Thyroid gland (tissue), 4 donors: Measurements from ENCODE around the gene RPS27L. TPM values are rescaled to one million over a fixed set of nuclear protein-coding genes. Genes with fewer than 3 reads are reported as not detected.

ENCODE experiments used
- DNase-seq, 2 donors: peaks; one replicate each; pipeline ENCODE4 v3.0.0-alpha.2; 2019
- H3K27ac ChIP-seq, 3 donors: fragments of 200-600 bp; sonication (generic); 1 replicate in 2 of 3; 2 replicates in 1 of 3; pipeline ENCODE4 v1.5.1; 2016 to 2019; ENCODE audit warnings: mild to moderate bottlenecking in 1 of 3, moderate library complexity in 1 of 3
- H3K27me3 ChIP-seq: fragments of 200-600 bp; sonication (generic); one replicate; pipeline ENCODE4 v1.5.1; 2019
- H3K36me3 ChIP-seq, 2 donors: fragments of 200-600 bp; sonication (generic); one replicate each; pipeline ENCODE4 v1.5.1; 2016 to 2019
- H3K4me1 ChIP-seq, 2 donors: fragments of 200-600 bp; sonication (generic); one replicate each; pipeline ENCODE4 v1.5.1; 2017 to 2019
- H3K4me3 ChIP-seq, 3 donors: fragments of 200-600 bp; sonication (generic); replicated peaks in 1 of 3; 1 replicate in 2 of 3; 2 replicates in 1 of 3; pipeline ENCODE4 v1.5.1; 2016; ENCODE audit warnings: mild to moderate bottlenecking in 1 of 3
- H3K9me3 ChIP-seq: fragments of 200-600 bp; sonication (generic); one replicate; pipeline ENCODE4 v1.5.1; 2017
- POLR2A ChIP-seq, 2 donors: fragments of 450-650 bp; IDR thresholded peaks; one replicate each; pipeline ENCODE4 v1.6.1; 2017; ENCODE audit warnings: antibody characterized with exemption in 2 of 2, mild to moderate bottlenecking in 2 of 2, moderate library complexity in 1 of 2
- WGBS, 2 donors: methylation state at CpG; one replicate each; pipeline ENCODE4 v1.1.5; 2017; 5-methylcytosine and 5-hydroxymethylcytosine counted together
- intact Hi-C: fragments of 100-400 bp; cut with DNase I; formaldehyde crosslinking; loops from one replicate; pipeline ENCODE4 v1.15.1; 2023
- total RNA-seq, 4 donors: library from RNA; depleted of rRNA; stranded (reverse); fragments of >200 nt; gene quantifications; one replicate each; pipeline ENCODE4 v1.2.3, GENCODE V29; 2016
- TF ChIP-seq, protein P1 (sequence below), 6 experiments: fragments of 200-600 bp in 3 of 6; fragments of 450-650 bp in 3 of 6; sonication (generic) in 3 of 6; IDR thresholded peaks; one replicate each; pipeline ENCODE4 v1.5.1; 2016 to 2019; ENCODE audit warnings: antibody characterized with exemption in 6 of 6, mild to moderate bottlenecking in 2 of 6, inconsistent platforms in 1 of 6, moderate library complexity in 1 of 6

Gene RPS27L
- total RNA-seq, 4 donors from 2014 or later = 38.6 to 126 (median 88.9) TPM

DNA sequence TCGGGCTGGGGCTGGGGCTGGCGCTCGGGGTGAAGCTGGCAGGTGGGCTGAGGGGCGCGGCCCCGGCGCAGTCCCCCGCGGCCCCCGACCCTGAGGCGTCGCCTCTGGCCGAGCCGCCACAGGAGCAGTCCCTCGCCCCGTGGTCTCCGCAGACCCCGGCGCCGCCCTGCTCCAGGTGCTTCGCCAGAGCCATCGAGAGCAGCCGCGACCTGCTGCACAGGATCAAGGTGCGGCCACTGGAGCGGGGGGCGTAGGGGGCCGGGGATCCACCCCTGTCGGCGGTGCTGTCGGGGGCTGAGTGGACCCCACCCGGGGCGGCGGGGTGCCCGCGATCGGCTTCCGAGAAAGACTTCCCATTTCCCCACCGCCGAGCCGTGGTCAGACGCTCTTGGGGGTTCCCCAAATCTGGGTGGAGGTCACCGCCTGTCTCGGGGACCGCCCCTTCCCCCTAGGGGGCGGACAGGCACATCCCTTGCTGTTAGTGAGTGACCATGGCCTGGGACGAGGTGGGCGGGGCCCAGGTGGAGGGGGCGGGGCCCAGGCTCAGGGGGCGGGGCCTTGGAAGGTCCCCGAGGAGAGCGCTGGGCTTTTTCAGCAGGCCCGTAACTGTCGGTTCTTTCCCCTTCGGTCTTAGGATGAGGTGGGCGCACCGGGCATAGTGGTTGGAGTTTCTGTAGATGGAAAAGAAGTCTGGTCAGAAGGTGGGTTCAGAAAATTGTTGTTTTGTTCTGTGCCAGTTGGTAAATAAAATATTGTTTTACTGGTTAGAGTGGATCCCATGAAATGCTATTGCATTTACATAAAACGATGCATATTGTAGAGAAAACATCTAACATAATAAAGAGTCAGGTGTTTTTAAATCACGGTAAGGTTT, 35.0 kb downstream of the RPS27L start:
- Histone ChIP-seq H3K9me3 (no peaks in the 10 kb centered on the region), H3K4me1 (peaks cover 0 to 6% of the 10 kb centered on the region in 2 donors), H3K4me3 (peak overlapping the region; percentile 86 to 94 (median 92)), H3K36me3 (peaks cover 0 to 1% of the 10 kb centered on the region in 2 donors), H3K27ac (peak overlapping the region; percentile 71 to 93 (median 79)), H3K27me3 (no peaks in the 10 kb centered on the region)
- peak; percentile 89 to 91 for DNase-seq
- TF ChIP-seq POLR2A (IDR thresholded peaks at IDR 0.05) = no peak
- TF ChIP-seq, protein P1, sequence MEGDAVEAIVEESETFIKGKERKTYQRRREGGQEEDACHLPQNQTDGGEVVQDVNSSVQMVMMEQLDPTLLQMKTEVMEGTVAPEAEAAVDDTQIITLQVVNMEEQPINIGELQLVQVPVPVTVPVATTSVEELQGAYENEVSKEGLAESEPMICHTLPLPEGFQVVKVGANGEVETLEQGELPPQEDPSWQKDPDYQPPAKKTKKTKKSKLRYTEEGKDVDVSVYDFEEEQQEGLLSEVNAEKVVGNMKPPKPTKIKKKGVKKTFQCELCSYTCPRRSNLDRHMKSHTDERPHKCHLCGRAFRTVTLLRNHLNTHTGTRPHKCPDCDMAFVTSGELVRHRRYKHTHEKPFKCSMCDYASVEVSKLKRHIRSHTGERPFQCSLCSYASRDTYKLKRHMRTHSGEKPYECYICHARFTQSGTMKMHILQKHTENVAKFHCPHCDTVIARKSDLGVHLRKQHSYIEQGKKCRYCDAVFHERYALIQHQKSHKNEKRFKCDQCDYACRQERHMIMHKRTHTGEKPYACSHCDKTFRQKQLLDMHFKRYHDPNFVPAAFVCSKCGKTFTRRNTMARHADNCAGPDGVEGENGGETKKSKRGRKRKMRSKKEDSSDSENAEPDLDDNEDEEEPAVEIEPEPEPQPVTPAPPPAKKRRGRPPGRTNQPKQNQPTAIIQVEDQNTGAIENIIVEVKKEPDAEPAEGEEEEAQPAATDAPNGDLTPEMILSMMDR (IDR thresholded peaks at IDR 0.05) = peak in 4 of 6 experiments; percentile 21 to 27 (median 24)
- 4 to 5% methylated on average over 17 to 18 of the region's 59 CpGs for WGBS, 2 donors
- intact Hi-C loops = no loop called here

- Histone ChIP-seq H3K27me3 (no peaks in the 10 kb centered on the region), H3K36me3 (no peaks in the 10 kb centered on the region), H3K4me3 (peak within 1 kb of the TSS; percentile 86 to 94 (median 92)), H3K27ac (peak within 1 kb of the TSS; percentile 71 to 93 (median 79)), H3K9me3 (no peaks in the 10 kb centered on the region), H3K4me1 (peaks cover 0 to 6% of the 10 kb centered on the region in 2 donors)
- intact Hi-C loops = no loop called here
- TF ChIP-seq POLR2A (IDR thresholded peaks at IDR 0.05) = peak; percentile 49 to 84
- TF ChIP-seq, protein P1 (IDR thresholded peaks at IDR 0.05) = no peak
- DNase-seq = peak; percentile 87 to 89
- 1 to 3% methylated on average over 24 to 29 of the region's 40 CpGs for WGBS, 2 donors
Measured at GRCh38 chr15:63121382-63122001, 35.8 kb downstream of the RPS27L start, which contains the start of gene LACTB. TSS of gene LACTB (plus strand) at chr15:63121861. CDS start at chr15:63121872, 11 bp downstream.

DNA sequence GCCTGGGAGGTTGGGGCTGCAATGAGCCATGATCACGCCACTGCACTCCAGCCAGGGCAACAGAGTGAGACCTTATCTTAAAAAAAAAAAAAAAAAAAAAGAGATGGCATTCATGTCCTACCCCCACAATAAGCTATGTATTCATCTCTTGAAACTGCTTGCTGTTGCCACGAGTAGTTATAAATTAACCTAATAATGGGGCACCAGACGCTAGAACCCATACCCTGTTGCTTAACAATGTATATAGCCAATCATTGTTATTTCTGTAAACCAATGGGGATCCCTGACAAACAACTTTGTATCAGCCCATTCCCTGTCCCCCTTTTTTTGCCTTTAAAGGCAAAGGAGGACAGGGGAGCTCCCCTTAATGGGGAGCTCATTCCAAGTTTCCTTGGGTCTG, 38.4 kb downstream of the RPS27L start:
- Histone ChIP-seq H3K27ac (no peak overlapping the region), H3K9me3 (no peaks in the 10 kb centered on the region), H3K4me1 (peaks cover 0 to 6% of the 10 kb centered on the region in 2 donors), H3K36me3 (no peaks in the 10 kb centered on the region), H3K4me3 (no peak overlapping the region), H3K27me3 (no peaks in the 10 kb centered on the region)
- DNase-seq = no peak
- TF ChIP-seq, protein P1 (IDR thresholded peaks at IDR 0.05) = no peak
- no peak for TF ChIP-seq POLR2A (IDR thresholded peaks at IDR 0.05)
- 83 to 95% methylated on average over 3 of the region's 3 CpGs for WGBS, 2 donors
- intact Hi-C loops = no loop called here

- Histone ChIP-seq H3K27me3 (no peaks in the 10 kb centered on the region), H3K4me1 (no peaks in the 10 kb centered on the region), H3K4me3 (no peak overlapping the region), H3K9me3 (no peaks in the 10 kb centered on the region), H3K27ac (no peak overlapping the region), H3K36me3 (no peaks in the 10 kb centered on the region)
- no peak for TF ChIP-seq POLR2A (IDR thresholded peaks at IDR 0.05)
- TF ChIP-seq, protein P1 (IDR thresholded peaks at IDR 0.05) = no peak
- WGBS, 2 donors = 56 to 66% methylated on average over 2 of the region's 2 CpGs
- intact Hi-C loops = no loop called here
- DNase-seq = no peak
Measured at GRCh38 chr15:63114465-63114864, 42.8 kb downstream of the RPS27L start.
